Ascending aorta (tissue), 2 donors: Measurements from ENCODE around the gene CDH13. TPM values are rescaled to one million over a fixed set of nuclear protein-coding genes. Genes with fewer than 3 reads are reported as not detected.

ENCODE experiments used
- DNase-seq, 2 donors: peaks; one replicate each; pipeline ENCODE4 v3.0.0-alpha.2; 2019; ENCODE audit warnings: low spot score in 2 of 2
- H3K27ac ChIP-seq, 2 donors: fragments of 200-600 bp; sonication (generic); one replicate each; pipeline ENCODE4 v1.5.1; 2016 to 2017; ENCODE audit warnings: mild to moderate bottlenecking in 1 of 2
- H3K27me3 ChIP-seq: fragments of 200-600 bp; sonication (generic); one replicate; pipeline ENCODE4 v1.5.1; 2017
- H3K36me3 ChIP-seq, 2 donors: fragments of 200-600 bp; sonication (generic); one replicate each; pipeline ENCODE4 v1.5.1; 2016
- H3K4me1 ChIP-seq, 2 donors: fragments of 200-600 bp; sonication (generic); one replicate each; pipeline ENCODE4 v1.5.1; 2016 to 2017; ENCODE audit warnings: mild to moderate bottlenecking in 1 of 2
- H3K4me3 ChIP-seq, 2 donors: fragments of 200-600 bp; sonication (generic); one replicate each; pipeline ENCODE4 v1.5.1; 2016 to 2017; ENCODE audit warnings: mild to moderate bottlenecking in 1 of 2
- H3K9me3 ChIP-seq, 2 donors: fragments of 200-600 bp; sonication (generic); one replicate each; pipeline ENCODE4 v1.5.1; 2016
- CTCF ChIP-seq, 3 experiments: fragments of 200-600 bp in 2 of 3; fragments of 450-650 bp in 1 of 3; sonication (generic) in 2 of 3; IDR thresholded peaks; one replicate each; pipeline ENCODE4 v1.5.1; 2016 to 2019; ENCODE audit warnings: antibody characterized with exemption in 3 of 3, mild to moderate bottlenecking in 1 of 3, moderate library complexity in 1 of 3
- intact Hi-C: fragments of 100-400 bp; cut with DNase I; formaldehyde crosslinking; loops from one replicate; pipeline ENCODE4 v1.15.1; 2023
- total RNA-seq: library from RNA; depleted of rRNA; stranded (reverse); fragments of >200 nt; gene quantifications from one replicate; pipeline ENCODE4 v1.1.0, GENCODE V29; 2016

The CDH13 gene
- total RNA-seq, 1 donor from 2014 or later: 160 TPM

- H3K27ac ChIP-seq: no peak overlapping the region
- no peaks in the 10 kb centered on the region for H3K9me3 ChIP-seq
- H3K27me3 ChIP-seq: no peaks in the 10 kb centered on the region
- no peaks in the 10 kb centered on the region for H3K36me3 ChIP-seq
- intact Hi-C loops: loop anchor here (10.0 kb wide), 1 partner anchor 955 kb away; no protein-coding TSS in a partner anchor
- H3K4me3 ChIP-seq: no peak overlapping the region
- TF ChIP-seq CTCF (IDR thresholded peaks at IDR 0.05): no peak
- H3K4me1 ChIP-seq: no peaks in the 10 kb centered on the region
- DNase-seq: no peak
Observed at GRCh38 chr16:83220066-83220465, 593.3 kb downstream of the CDH13 start.

DNA sequence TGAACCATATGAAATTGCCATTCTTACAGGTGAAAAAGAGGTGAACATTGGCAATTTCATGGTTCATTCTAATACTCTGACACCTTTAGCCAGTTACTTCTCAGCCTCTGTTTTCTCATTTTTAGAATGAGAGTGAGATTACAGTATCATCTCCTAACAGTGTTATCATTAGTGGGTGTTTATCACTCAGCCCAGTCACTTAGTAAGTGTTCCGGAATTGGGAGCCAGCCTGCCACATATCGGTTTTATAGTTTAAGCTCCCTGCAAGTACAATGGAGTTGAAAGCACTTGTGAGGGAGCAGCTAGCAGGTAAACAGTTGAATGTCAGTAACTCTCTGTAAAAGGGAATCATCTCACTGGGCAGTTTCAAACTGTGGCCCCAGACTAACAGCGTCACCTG, 597.9 kb downstream of the CDH13 start:
- Histone ChIP-seq H3K36me3 (peaks cover 7% of the 10 kb centered on the region in 2 donors), H3K4me1 (no peaks in the 10 kb centered on the region), H3K27me3 (no peaks in the 10 kb centered on the region), H3K27ac (no peak overlapping the region), H3K9me3 (no peaks in the 10 kb centered on the region), H3K4me3 (no peak overlapping the region)
- TF ChIP-seq CTCF (IDR thresholded peaks at IDR 0.05): no peak
- intact Hi-C loops: loop anchor here (10.0 kb wide), 1 partner anchor 960 kb away; no protein-coding TSS in a partner anchor
- DNase-seq: no peak

DNA sequence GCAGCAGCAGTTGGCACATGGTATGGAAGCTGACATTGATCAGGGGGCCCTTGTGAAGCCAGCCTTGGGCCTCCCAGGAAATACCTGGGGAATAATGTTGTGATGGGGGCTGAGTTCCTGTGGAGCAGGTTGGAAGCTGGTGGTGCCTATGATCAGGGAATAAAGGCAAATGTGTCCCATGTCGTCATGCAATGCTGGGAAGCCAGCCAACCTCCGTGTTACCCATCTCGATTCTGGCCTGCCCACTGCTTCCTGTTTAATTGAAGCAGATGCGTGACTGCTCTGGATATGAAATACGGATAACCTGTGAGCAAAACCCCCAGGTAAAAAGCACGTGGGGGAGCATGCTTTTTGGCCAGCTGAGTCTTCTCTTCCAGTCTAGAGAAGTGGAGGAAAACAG, 600.6 kb downstream of the CDH13 start:
- H3K4me3 ChIP-seq: no peak overlapping the region
- H3K36me3 ChIP-seq: peaks cover 7% of the 10 kb centered on the region in 2 donors
- no peaks in the 10 kb centered on the region for H3K9me3 ChIP-seq
- TF ChIP-seq CTCF (IDR thresholded peaks at IDR 0.05): no peak
- intact Hi-C loops: loop anchor here (10.0 kb wide), 1 partner anchor 963 kb away; no protein-coding TSS in a partner anchor
- H3K4me1 ChIP-seq: no peaks in the 10 kb centered on the region
- no peak overlapping the region for H3K27ac ChIP-seq
- H3K27me3 ChIP-seq: no peaks in the 10 kb centered on the region
- DNase-seq: no peak

DNA sequence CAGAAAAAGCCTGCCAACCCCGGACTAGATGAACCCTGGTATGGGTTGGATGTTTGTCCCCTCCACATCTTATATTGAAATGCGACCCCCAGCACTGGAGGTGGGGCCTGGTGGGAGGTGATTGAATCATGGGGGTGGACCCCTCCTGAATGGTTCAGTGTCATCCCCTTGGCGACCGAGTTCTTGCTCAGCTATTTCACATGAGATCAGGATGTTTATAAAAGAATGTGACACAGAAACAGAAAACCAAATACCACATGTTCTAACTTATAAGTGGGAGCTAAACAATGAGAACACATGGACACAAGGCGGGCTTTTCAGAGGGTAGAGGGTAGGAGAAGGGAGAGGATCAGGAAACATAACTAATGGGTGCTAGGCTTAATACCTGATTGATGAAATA, 605.0 kb downstream of the CDH13 start:
- Histone ChIP-seq H3K27me3 (no peaks in the 10 kb centered on the region), H3K36me3 (peaks cover under 1 to 6% of the 10 kb centered on the region in 2 donors), H3K27ac (no peak overlapping the region), H3K4me1 (no peaks in the 10 kb centered on the region), H3K4me3 (no peak overlapping the region), H3K9me3 (no peaks in the 10 kb centered on the region)
- intact Hi-C loops: no loop called here
- DNase-seq: no peak
- TF ChIP-seq CTCF (IDR thresholded peaks at IDR 0.05): no peak

GRCh38 chr16:83233153-83233552, 606.4 kb downstream of the CDH13 start:
- peaks cover 0 to 3% of the 10 kb centered on the region in 2 donors for H3K36me3 ChIP-seq
- no peak overlapping the region for H3K4me3 ChIP-seq
- no peak for DNase-seq

More at GRCh38 chr16:83233153-83233552, 606.4 kb downstream of the CDH13 start:
- no peaks in the 10 kb centered on the region for H3K27me3 ChIP-seq
- H3K9me3 ChIP-seq: no peaks in the 10 kb centered on the region
- no peak overlapping the region for H3K27ac ChIP-seq
- H3K4me1 ChIP-seq: no peaks in the 10 kb centered on the region
- intact Hi-C loops: no loop called here
- no peak for TF ChIP-seq CTCF (IDR thresholded peaks at IDR 0.05)
